ENCODE results near the gene S1PR3. TPM values are rescaled to one million over a fixed set of nuclear protein-coding genes. Genes with fewer than 3 reads are reported as not detected.

The S1PR3 gene
- total RNA-seq, 1 donor from 2014 or later: not detected

- TF ChIP-seq CTCF (IDR thresholded peaks at IDR 0.05): no peak
- POLR2A ChIA-PET: no interaction called here
- Mint-ChIP-seq H3K27me3 (peaks cover 13% of the 10 kb centered on the region), H3K36me3 (ENCODE audit: low read depth) (no peaks in the 10 kb centered on the region), H3K4me1 (no peaks in the 10 kb centered on the region), H3K4me3 (no peak overlapping the region), H3K9me3 (peaks cover 3% of the 10 kb centered on the region), H3K27ac (no peak overlapping the region)
- no peak for ATAC-seq (ENCODE audit: low read depth)
- intact Hi-C loops (cut with micrococcal nuclease): no loop called here
- no peak for DNase-seq
- CTCF ChIA-PET: no interaction called here
These were observed 22.4 kb downstream of the S1PR3 start for GRCh38 chr9:89013660-89014059.

- H3K4me3 Mint-ChIP-seq: no peak overlapping the region
- no peak for TF ChIP-seq CTCF (IDR thresholded peaks at IDR 0.05)
- CTCF ChIA-PET: no interaction called here
- no peak overlapping the region for H3K27ac Mint-ChIP-seq
- H3K9me3 Mint-ChIP-seq: peaks cover 3% of the 10 kb centered on the region
- POLR2A ChIA-PET: no interaction called here
- no peaks in the 10 kb centered on the region for H3K36me3 Mint-ChIP-seq (ENCODE audit: low read depth)
- peaks cover 13% of the 10 kb centered on the region for H3K27me3 Mint-ChIP-seq
- intact Hi-C loops (cut with micrococcal nuclease): no loop called here
- no peaks in the 10 kb centered on the region for H3K4me1 Mint-ChIP-seq
- DNase-seq (no peak), ATAC-seq (ENCODE audit: low read depth) (no peak)
These were observed 22.9 kb downstream of the S1PR3 start for GRCh38 chr9:89014153-89014552.

GRCh38 chr9:89015336-89015735, 24.1 kb downstream of the S1PR3 start:
- DNase-seq: no peak
- CTCF ChIA-PET: no interaction called here
- Mint-ChIP-seq H3K4me3 (no peak overlapping the region), H3K27me3 (peaks cover 13% of the 10 kb centered on the region), H3K9me3 (peaks cover 3% of the 10 kb centered on the region), H3K36me3 (ENCODE audit: low read depth) (no peaks in the 10 kb centered on the region), H3K27ac (no peak overlapping the region), H3K4me1 (no peaks in the 10 kb centered on the region)
- no peak for ATAC-seq (ENCODE audit: low read depth)
- intact Hi-C loops (cut with micrococcal nuclease): no loop called here
- POLR2A ChIA-PET: no interaction called here
- TF ChIP-seq CTCF (IDR thresholded peaks at IDR 0.05): no peak

- intact Hi-C loops (cut with micrococcal nuclease): no loop called here
- no peak overlapping the region for H3K4me3 Mint-ChIP-seq
- ATAC-seq (ENCODE audit: low read depth) (no peak), DNase-seq (no peak)
- TF ChIP-seq CTCF (IDR thresholded peaks at IDR 0.05): no peak
- H3K9me3 Mint-ChIP-seq: peaks cover 3% of the 10 kb centered on the region
- ChIA-PET CTCF (no interaction called here), POLR2A (no interaction called here)
- no peaks in the 10 kb centered on the region for H3K4me1 Mint-ChIP-seq
- no peak overlapping the region for H3K27ac Mint-ChIP-seq
- H3K27me3 Mint-ChIP-seq: peaks cover 7% of the 10 kb centered on the region
- H3K36me3 Mint-ChIP-seq (ENCODE audit: low read depth): no peaks in the 10 kb centered on the region
These were observed 29.5 kb downstream of the S1PR3 start for GRCh38 chr9:89020754-89021153.

GRCh38 chr9:89021154-89021803, 30.0 kb downstream of the S1PR3 start:
- no peak for TF ChIP-seq CTCF (IDR thresholded peaks at IDR 0.05)
- ChIA-PET CTCF (no interaction called here), POLR2A (no interaction called here)
- no peaks in the 10 kb centered on the region for H3K4me1 Mint-ChIP-seq
- no peak for DNase-seq
- H3K27me3 Mint-ChIP-seq: peaks cover 7% of the 10 kb centered on the region
- intact Hi-C loops (cut with micrococcal nuclease): no loop called here
- ATAC-seq (ENCODE audit: low read depth): no peak
- no peaks in the 10 kb centered on the region for H3K36me3 Mint-ChIP-seq (ENCODE audit: low read depth)
- no peak overlapping the region for H3K4me3 Mint-ChIP-seq
- H3K9me3 Mint-ChIP-seq: peaks cover 3% of the 10 kb centered on the region
- no peak overlapping the region for H3K27ac Mint-ChIP-seq
